ENCODE data around the gene ARL14EP.

DNA sequence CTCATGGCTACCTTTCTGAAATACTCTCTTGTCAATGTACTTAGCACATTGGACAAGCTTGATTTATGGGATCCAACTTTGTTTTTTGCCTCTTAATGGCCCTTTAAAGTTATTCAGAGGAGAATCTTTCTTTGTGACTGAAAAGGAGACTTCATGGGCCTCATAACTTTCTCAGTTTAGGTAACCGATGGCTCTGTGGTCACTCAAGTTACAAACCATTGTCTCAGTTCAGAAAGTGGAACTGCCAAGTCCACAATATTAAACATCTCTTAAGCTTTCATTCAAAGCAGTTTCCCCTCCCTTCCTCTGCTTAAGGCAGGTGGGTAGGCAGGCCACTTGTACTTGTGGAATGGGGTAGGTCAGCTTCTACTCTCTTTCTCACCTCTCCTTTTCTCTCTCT is 12.3 kb upstream of the ARL14EP start:
- TF ChIP-seq L3MBTL2 (conservative IDR thresholded peaks at IDR 0.05) (no peak), FOXM1 (IDR thresholded peaks at IDR 0.05; ENCODE audit: borderline replicate concordance) (no peak), ARNT (IDR thresholded peaks at IDR 0.05) (no peak), BHLHE40 (IDR thresholded peaks at IDR 0.05; ENCODE audit: borderline replicate concordance) (no peak), SUZ12 (IDR thresholded peaks at IDR 0.05) (no peak), NFRKB (IDR thresholded peaks at IDR 0.05) (no peak), TARDBP (IDR thresholded peaks at IDR 0.05) (no peak), FOXK2 (IDR thresholded peaks at IDR 0.05) (no peak)

Data from HEK293T (cell line).